HG02981 (cell line): Measurements from ENCODE around the gene IRF8.
A peak's percentile ranks its signal among the peaks of the same experiment; 100 is the strongest.
"Not testable (repeated sequence)": the region's sequence is repeated elsewhere in the genome, so short reads cannot be mapped to it uniquely, and the experiment has no call there.

Source experiments
- ATAC-seq: cut with Tn5 transposase; IDR thresholded peaks from one replicate; pipeline ENCODE4 v1.9.1; 2021; ENCODE audit warnings: mild to moderate bottlenecking, moderate library complexity; ENCODE audit not compliant: unreplicated experiment

IRF8 gene

GRCh38 chr16:85929259-85929721, 30.3 kb downstream of the IRF8 start:
- no peak for ATAC-seq

GRCh38 chr16:85930301-85930700, 31.3 kb downstream of the IRF8 start:
- ATAC-seq, result no peak

- ATAC-seq, result no peak
Measured at GRCh38 chr16:85931596-85932402, 32.8 kb downstream of the IRF8 start.

GRCh38 chr16:85934210-85934609, 35.2 kb downstream of the IRF8 start:
- no peak for ATAC-seq

GRCh38 chr16:85935391-85935973, 36.5 kb downstream of the IRF8 start:
- peak; percentile 19 for ATAC-seq

- ATAC-seq, result peak; percentile 73
Measured at GRCh38 chr16:85935974-85936760, 37.2 kb downstream of the IRF8 start.

GRCh38 chr16:85936816-85937215, 37.9 kb downstream of the IRF8 start:
- ATAC-seq, result no peak

GRCh38 chr16:85940214-85940613, 41.3 kb downstream of the IRF8 start:
- ATAC-seq, result no peak

- no peak for ATAC-seq
Measured at GRCh38 chr16:85941863-85942644, 43.1 kb downstream of the IRF8 start.

GRCh38 chr16:85942659-85943058, 43.7 kb downstream of the IRF8 start:
- ATAC-seq, result not testable (repeated sequence)

- ATAC-seq, result no peak
Measured at GRCh38 chr16:85943711-85944110, 44.7 kb downstream of the IRF8 start.

GRCh38 chr16:85944572-85945423, 45.8 kb downstream of the IRF8 start:
- no peak for ATAC-seq

GRCh38 chr16:85945424-85945751, 46.4 kb downstream of the IRF8 start:
- no peak for ATAC-seq

- no peak for ATAC-seq
Measured at GRCh38 chr16:85946541-85947124, 47.7 kb downstream of the IRF8 start.

- peak; percentile 76 for ATAC-seq
Measured at GRCh38 chr16:85947230-85948137, 48.5 kb downstream of the IRF8 start.

GRCh38 chr16:85948138-85948509, 49.2 kb downstream of the IRF8 start:
- ATAC-seq, result peak; percentile 19

- no peak for ATAC-seq
Measured at GRCh38 chr16:85948616-85949265, 49.8 kb downstream of the IRF8 start.
